ENCODE data around the gene PLA2G12B. TPM values are rescaled to one million over a fixed set of nuclear protein-coding genes. Genes with fewer than 3 reads are reported as not detected.

The PLA2G12B gene
- total RNA-seq, 6 donors from 2014 or later: 0.61 to 12.2 (median 3.2) TPM

GRCh38 chr10:72935361-72935760 is 19.2 kb downstream of the PLA2G12B start:
- H3K27ac ChIP-seq: no peak overlapping the region
- WGBS, 2 donors: 82 to 94% methylated on average over 6 of the region's 6 CpGs
- H3K4me3 ChIP-seq: no peak overlapping the region
- H3K36me3 ChIP-seq: no peaks in the 10 kb centered on the region
- H3K27me3 ChIP-seq: no peaks in the 10 kb centered on the region
- H3K9me3 ChIP-seq: no peaks in the 10 kb centered on the region
- no peak for ATAC-seq (ENCODE audit: low FRiP score in 2 of 2)
- TF ChIP-seq EP300 (IDR thresholded peaks at IDR 0.05) (no peak), POLR2AphosphoS5 (IDR thresholded peaks at IDR 0.05) (no peak), CTCF (IDR thresholded peaks at IDR 0.05) (no peak), POLR2A (IDR thresholded peaks at IDR 0.05) (no peak)
- DNase-seq: no peak
- no peaks in the 10 kb centered on the region for H3K4me1 ChIP-seq

GRCh38 chr10:72932259-72933015 is 22.2 kb downstream of the PLA2G12B start:
- no peak overlapping the region for H3K4me3 ChIP-seq
- no peaks in the 10 kb centered on the region for H3K36me3 ChIP-seq
- no peak for ATAC-seq (ENCODE audit: low FRiP score in 2 of 2)
- H3K27ac ChIP-seq: no peak overlapping the region
- H3K27me3 ChIP-seq: no peaks in the 10 kb centered on the region
- peak in 1 of 2 donors; percentile 58 for DNase-seq
- H3K9me3 ChIP-seq: no peaks in the 10 kb centered on the region
- 89% methylated on average over 20 of the region's 20 CpGs for WGBS, 2 donors
- no peaks in the 10 kb centered on the region for H3K4me1 ChIP-seq
- TF ChIP-seq EP300 (IDR thresholded peaks at IDR 0.05): no peak
- no peak for TF ChIP-seq CTCF (IDR thresholded peaks at IDR 0.05)
- no peak for TF ChIP-seq POLR2A (IDR thresholded peaks at IDR 0.05)
- TF ChIP-seq POLR2AphosphoS5 (IDR thresholded peaks at IDR 0.05): no peak

- Histone ChIP-seq H3K4me1 (no peaks in the 10 kb centered on the region), H3K9me3 (no peaks in the 10 kb centered on the region), H3K4me3 (no peak overlapping the region), H3K27me3 (no peaks in the 10 kb centered on the region), H3K27ac (no peak overlapping the region), H3K36me3 (no peaks in the 10 kb centered on the region)
- DNase-seq (no peak), ATAC-seq (ENCODE audit: low FRiP score in 2 of 2) (no peak)
- 86 to 98% methylated on average over 2 of the region's 2 CpGs for WGBS, 2 donors
- TF ChIP-seq CTCF (IDR thresholded peaks at IDR 0.05) (no peak), EP300 (IDR thresholded peaks at IDR 0.05) (no peak), POLR2AphosphoS5 (IDR thresholded peaks at IDR 0.05) (no peak), POLR2A (IDR thresholded peaks at IDR 0.05) (no peak)
Observed at GRCh38 chr10:72930276-72930675, 24.3 kb downstream of the PLA2G12B start.

DNA sequence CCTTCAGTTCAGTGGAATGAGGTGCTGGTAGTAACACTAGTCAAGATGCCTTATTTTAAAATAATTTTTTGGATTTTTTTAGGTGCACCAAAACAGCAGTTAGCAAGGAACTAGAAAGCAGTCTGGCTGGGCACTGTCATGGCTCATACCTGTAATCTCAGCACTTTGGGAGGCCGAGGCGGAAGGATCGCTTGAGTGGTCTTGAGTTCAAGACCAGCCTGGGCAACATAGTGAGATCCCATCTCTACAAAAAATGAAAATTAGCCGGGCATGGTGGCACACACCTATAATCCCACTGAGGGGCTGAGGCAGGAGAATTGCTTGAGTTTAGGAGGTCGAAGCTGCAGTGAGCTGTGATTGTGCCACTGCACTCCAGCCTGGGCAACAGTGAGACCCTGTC is 25.8 kb downstream of the PLA2G12B start:
- no peak overlapping the region for H3K27ac ChIP-seq
- DNase-seq: no peak
- no peak overlapping the region for H3K4me3 ChIP-seq
- H3K36me3 ChIP-seq: no peaks in the 10 kb centered on the region
- H3K27me3 ChIP-seq: no peaks in the 10 kb centered on the region
- no peaks in the 10 kb centered on the region for H3K4me1 ChIP-seq
- TF ChIP-seq POLR2AphosphoS5 (IDR thresholded peaks at IDR 0.05) (no peak), POLR2A (IDR thresholded peaks at IDR 0.05) (no peak), CTCF (IDR thresholded peaks at IDR 0.05) (no peak), EP300 (IDR thresholded peaks at IDR 0.05) (no peak)
- no peak for ATAC-seq (ENCODE audit: low FRiP score in 2 of 2)
- WGBS, 2 donors: 94 to 98% methylated on average over 5 of the region's 5 CpGs
- H3K9me3 ChIP-seq: no peaks in the 10 kb centered on the region

DNA sequence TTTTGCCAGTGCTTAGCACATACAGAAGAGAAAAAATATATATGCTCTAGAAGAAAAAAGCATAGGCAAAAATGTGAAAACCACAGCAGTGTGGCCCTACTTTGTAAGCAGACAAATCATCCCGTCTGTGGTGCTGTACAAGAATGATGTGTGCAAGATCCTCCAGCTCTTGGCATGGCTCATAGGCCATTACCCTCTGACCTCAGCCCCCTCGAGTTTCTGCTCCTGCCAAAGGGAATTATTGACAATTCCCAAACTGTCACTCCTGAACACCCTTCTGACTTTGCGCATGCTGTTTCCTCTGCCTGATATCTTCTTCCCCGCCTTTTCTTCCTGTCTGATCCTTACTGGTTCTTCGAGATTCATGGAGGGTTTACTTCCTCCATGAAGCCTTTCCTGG is 27.1 kb downstream of the PLA2G12B start:
- H3K27me3 ChIP-seq: no peaks in the 10 kb centered on the region
- no peak overlapping the region for H3K4me3 ChIP-seq
- 52 to 62% methylated on average over 5 of the region's 5 CpGs for WGBS, 2 donors
- no peak for ATAC-seq (ENCODE audit: low FRiP score in 2 of 2)
- no peaks in the 10 kb centered on the region for H3K4me1 ChIP-seq
- no peak for DNase-seq
- H3K27ac ChIP-seq: no peak overlapping the region
- H3K36me3 ChIP-seq: no peaks in the 10 kb centered on the region
- no peak for TF ChIP-seq POLR2AphosphoS5 (IDR thresholded peaks at IDR 0.05)
- no peak for TF ChIP-seq CTCF (IDR thresholded peaks at IDR 0.05)
- TF ChIP-seq POLR2A (IDR thresholded peaks at IDR 0.05): no peak
- TF ChIP-seq EP300 (IDR thresholded peaks at IDR 0.05): no peak
- H3K9me3 ChIP-seq: no peaks in the 10 kb centered on the region

Data from upper lobe of left lung (tissue), 6 donors.